Activated naive CD8-positive, alpha-beta T cell treated with anti-CD3 and anti-CD28 coated beads, Interleukin-2, amount 50 U/mL, for 24 hours (primary cell): Measurements from ENCODE around the gene NDFIP2.
"Not testable (repeated sequence)": the region's sequence is repeated elsewhere in the genome, so short reads cannot be mapped to it uniquely, and the experiment has no call there.

ENCODE experiments used
- ATAC-seq: fragments of 150-1000 bp; cut with Tn5 transposase; one replicate; pipeline ENCODE4 v1.10.0; 2021
- DNase-seq: peaks from one replicate; pipeline ENCODE4 v3.0.0; 2021
- H3K27ac Mint-ChIP-seq: one replicate; pipeline ENCODE4 v1.8.0; 2021; ENCODE audit warnings: mild to moderate bottlenecking, mixed read lengths
- H3K27me3 Mint-ChIP-seq: one replicate; pipeline ENCODE4 v1.8.0; 2021; ENCODE audit warnings: mixed read lengths
- H3K36me3 Mint-ChIP-seq: one replicate; pipeline ENCODE4 v1.8.0; 2021; ENCODE audit warnings: low read depth, mixed read lengths
- H3K4me1 Mint-ChIP-seq: one replicate; pipeline ENCODE4 v1.8.0; 2021; ENCODE audit warnings: mixed read lengths
- H3K4me3 Mint-ChIP-seq: one replicate; pipeline ENCODE4 v1.8.0; 2021; ENCODE audit warnings: mild to moderate bottlenecking, moderate library complexity, mixed read lengths
- H3K9me3 Mint-ChIP-seq: one replicate; pipeline ENCODE4 v1.8.0; 2021; ENCODE audit warnings: mixed read lengths

Gene NDFIP2

GRCh38 chr13:79593641-79594275 is 112.8 kb downstream of the NDFIP2 start:
- ATAC-seq, result no peak
- DNase-seq, result no peak
- Mint-ChIP-seq H3K9me3 (peaks cover 4% of the 10 kb centered on the region), H3K4me3 (no peak overlapping the region), H3K4me1 (no peaks in the 10 kb centered on the region), H3K27me3 (peaks cover 8% of the 10 kb centered on the region), H3K27ac (no peak overlapping the region), H3K36me3 (no peaks in the 10 kb centered on the region)

DNA sequence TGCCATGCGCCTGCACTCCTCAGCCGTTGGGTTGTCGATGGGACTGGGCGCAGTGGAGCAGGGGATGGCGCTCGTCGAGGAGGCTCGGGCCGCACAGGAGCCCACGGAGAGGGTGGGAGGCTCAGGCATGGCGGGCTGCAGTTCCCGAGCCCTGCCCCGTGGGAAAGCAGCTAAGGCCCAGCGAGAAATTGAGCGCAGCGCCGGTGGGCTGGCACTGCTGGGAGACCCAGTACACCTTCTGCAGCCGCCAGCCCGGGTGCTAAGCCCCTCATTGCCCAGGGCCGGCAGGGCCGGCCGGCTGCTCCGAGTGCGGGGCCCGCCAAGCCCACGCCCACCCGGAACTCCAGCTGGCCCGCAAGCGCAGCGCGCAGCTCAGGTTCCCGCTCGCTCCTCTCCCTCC is 119.2 kb downstream of the NDFIP2 start:
- H3K4me1 Mint-ChIP-seq, H3K4me3 Mint-ChIP-seq, H3K27ac Mint-ChIP-seq, ATAC-seq, H3K36me3 Mint-ChIP-seq, DNase-seq, H3K27me3 Mint-ChIP-seq, H3K9me3 Mint-ChIP-seq: not testable (repeated sequence)

DNA sequence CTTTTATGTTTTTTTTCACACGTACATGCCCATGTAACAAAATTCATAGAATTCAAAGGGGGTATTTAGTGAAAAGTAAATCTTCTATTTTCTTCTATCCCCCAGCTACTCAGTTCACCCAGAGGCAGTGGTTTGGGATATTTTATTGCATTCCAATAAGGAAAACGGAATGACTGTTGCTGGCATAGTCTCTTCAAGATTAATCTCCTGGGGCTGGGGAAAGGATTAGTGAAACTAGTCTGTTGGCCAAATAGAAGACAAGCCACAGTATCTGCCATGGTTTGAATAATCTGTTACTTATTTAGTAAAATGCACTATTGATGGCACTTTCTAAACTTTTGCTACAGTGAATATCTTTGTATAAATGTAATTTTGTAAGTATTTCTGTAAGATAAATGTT is 122.0 kb downstream of the NDFIP2 start:
- Mint-ChIP-seq H3K27ac (no peak overlapping the region), H3K4me1 (no peaks in the 10 kb centered on the region), H3K27me3 (no peaks in the 10 kb centered on the region), H3K36me3 (no peaks in the 10 kb centered on the region), H3K9me3 (peaks cover 4% of the 10 kb centered on the region), H3K4me3 (no peak overlapping the region)
- no peak for ATAC-seq
- DNase-seq, result no peak

GRCh38 chr13:79604752-79605151 is 123.8 kb downstream of the NDFIP2 start:
- H3K4me3 Mint-ChIP-seq, result no peak overlapping the region
- no peak for ATAC-seq
- H3K27me3 Mint-ChIP-seq, result no peaks in the 10 kb centered on the region
- H3K9me3 Mint-ChIP-seq, result peaks cover 4% of the 10 kb centered on the region
- no peaks in the 10 kb centered on the region for H3K36me3 Mint-ChIP-seq
- no peak overlapping the region for H3K27ac Mint-ChIP-seq
- H3K4me1 Mint-ChIP-seq, result no peaks in the 10 kb centered on the region
- DNase-seq, result no peak
